HEK293 (cell line): ENCODE measurements around the gene SMNDC1.

Experiments
- ELK4 ChIP-seq: IDR thresholded peaks from 2 replicates; pipeline ENCODE4 v1.6.1; 2011; ENCODE audit warnings: mild to moderate bottlenecking, low read depth, low read length, borderline replicate concordance
- GLI4 ChIP-seq: fragments of 450-650 bp; formaldehyde crosslinking; IDR thresholded peaks from 2 replicates; pipeline ENCODE4 v1.5.1; 2016; ENCODE audit warnings: missing biosample characterization, missing genetic modification characterization
- GLIS1 ChIP-seq: fragments of 450-650 bp; formaldehyde crosslinking; IDR thresholded peaks from 2 replicates; pipeline ENCODE4 v1.5.1; 2016; ENCODE audit warnings: missing biosample characterization, missing genetic modification characterization
- KLF9 ChIP-seq: fragments of 450-650 bp; formaldehyde crosslinking; IDR thresholded peaks from 2 replicates; pipeline ENCODE4 v1.5.1; 2016; ENCODE audit warnings: missing biosample characterization, missing genetic modification characterization, low read depth
- MEIS1 ChIP-seq: sonication (generic); formaldehyde crosslinking; IDR thresholded peaks from 2 replicates; pipeline ENCODE4 v1.8.1; 2022; ENCODE audit warnings: missing genetic modification reagents, mild to moderate bottlenecking, borderline replicate concordance
- MYNN ChIP-seq: fragments of 450-650 bp; formaldehyde crosslinking; IDR thresholded peaks from 2 replicates; pipeline ENCODE4 v1.5.1; 2016; ENCODE audit warnings: missing biosample characterization, missing genetic modification characterization, borderline replicate concordance
- MZF1 ChIP-seq: fragments of 450-650 bp; formaldehyde crosslinking; IDR thresholded peaks from 2 replicates; pipeline ENCODE4 v1.5.1; 2017; ENCODE audit warnings: missing biosample characterization, missing genetic modification characterization, borderline replicate concordance
- PRDM1 ChIP-seq: fragments of 450-650 bp; formaldehyde crosslinking; IDR thresholded peaks from 2 replicates; pipeline ENCODE4; 2016; ENCODE audit warnings: missing biosample characterization, missing genetic modification characterization
- SCRT2 ChIP-seq: fragments of 450-650 bp; formaldehyde crosslinking; IDR thresholded peaks from 2 replicates; pipeline ENCODE4 v1.5.1; 2016; ENCODE audit warnings: missing biosample characterization, missing genetic modification characterization
- SP2 ChIP-seq: fragments of 450-650 bp; formaldehyde crosslinking; IDR thresholded peaks from 2 replicates; pipeline ENCODE4 v1.5.1; 2016; ENCODE audit warnings: missing biosample characterization, missing genetic modification characterization
- YY1 ChIP-seq: fragments of 450-650 bp; formaldehyde crosslinking; IDR thresholded peaks from 2 replicates; pipeline ENCODE4 v1.5.1; 2018; ENCODE audit warnings: missing biosample characterization, missing genetic modification characterization
- ZEB2 ChIP-seq: fragments of 450-650 bp; formaldehyde crosslinking; IDR thresholded peaks from 2 replicates; pipeline ENCODE4 v1.5.1; 2016; ENCODE audit warnings: missing biosample characterization, missing genetic modification characterization
- ZFP3 ChIP-seq: fragments of 450-650 bp; formaldehyde crosslinking; IDR thresholded peaks from 2 replicates; pipeline ENCODE4 v1.5.1; 2016; ENCODE audit warnings: low read depth, missing biosample characterization, missing genetic modification characterization
- ZNF10 ChIP-seq: fragments of 450-650 bp; formaldehyde crosslinking; IDR thresholded peaks from 2 replicates; pipeline ENCODE4 v1.5.1; 2017; ENCODE audit warnings: missing biosample characterization, missing genetic modification characterization
- ZNF114 ChIP-seq: fragments of 450-650 bp; formaldehyde crosslinking; IDR thresholded peaks from 2 replicates; pipeline ENCODE4 v1.5.0; 2017; ENCODE audit warnings: missing biosample characterization, missing genetic modification characterization
- ZNF146 ChIP-seq: fragments of 450-650 bp; formaldehyde crosslinking; IDR thresholded peaks from 2 replicates; pipeline ENCODE4 v1.5.1; 2016; ENCODE audit warnings: missing biosample characterization, missing genetic modification characterization
- ZNF175 ChIP-seq: fragments of 450-650 bp; formaldehyde crosslinking; IDR thresholded peaks from 2 replicates; pipeline ENCODE4 v1.5.1; 2016; ENCODE audit warnings: missing biosample characterization, missing genetic modification characterization
- ZNF274 ChIP-seq, 2 experiments: fragments of 200-500 bp in 1 of 2; fragments of 450-650 bp in 1 of 2; sonication (Bioruptor generic) in 1 of 2; formaldehyde crosslinking in 1 of 2; IDR thresholded peaks; 2 replicates each; pipeline versions ENCODE4 v1.5.1 to v1.6.1; 2014 to 2016; ENCODE audit warnings: borderline replicate concordance in 1 of 2, inconsistent platforms in 1 of 2, low read length in 1 of 2, missing biosample characterization in 1 of 2, missing genetic modification characterization in 1 of 2
- ZNF488 ChIP-seq: fragments of 450-650 bp; formaldehyde crosslinking; IDR thresholded peaks from 2 replicates; pipeline ENCODE4 v1.5.1; 2016; ENCODE audit warnings: missing biosample characterization, missing genetic modification characterization
- ZNF501 ChIP-seq: fragments of 450-650 bp; formaldehyde crosslinking; IDR thresholded peaks from 2 replicates; pipeline ENCODE4 v1.5.1; 2016; ENCODE audit warnings: missing biosample characterization, missing genetic modification characterization
- ZNF658 ChIP-seq: fragments of 450-650 bp; formaldehyde crosslinking; IDR thresholded peaks from 2 replicates; pipeline ENCODE4; 2016; ENCODE audit warnings: missing biosample characterization, missing genetic modification characterization
- ZNF843 ChIP-seq: fragments of 450-650 bp; formaldehyde crosslinking; IDR thresholded peaks from 2 replicates; pipeline ENCODE4 v1.5.1; 2016; ENCODE audit warnings: missing biosample characterization, missing genetic modification characterization
- ZXDB ChIP-seq: fragments of 450-650 bp; formaldehyde crosslinking; IDR thresholded peaks from 2 replicates; pipeline ENCODE4 v1.5.1; 2016; ENCODE audit warnings: missing biosample characterization, missing genetic modification characterization
- TF ChIP-seq, protein P1 (sequence below): fragments of 450-650 bp; formaldehyde crosslinking; IDR thresholded peaks from 2 replicates; pipeline ENCODE4 v1.5.1; 2017; ENCODE audit warnings: missing biosample characterization, missing genetic modification characterization
- TF ChIP-seq, protein P2 (sequence below): fragments of 450-650 bp; formaldehyde crosslinking; IDR thresholded peaks from 2 replicates; pipeline ENCODE4 v1.5.0; 2017; ENCODE audit warnings: missing biosample characterization, missing genetic modification characterization, borderline replicate concordance
- TF ChIP-seq, protein P3 (sequence below): fragments of 450-650 bp; formaldehyde crosslinking; conservative IDR thresholded peaks from 2 replicates; pipeline ENCODE4 v1.5.1; 2016; ENCODE audit warnings: low read depth, missing biosample characterization, missing genetic modification characterization
- TF ChIP-seq, protein P4 (sequence below): fragments of 450-650 bp; formaldehyde crosslinking; IDR thresholded peaks from 2 replicates; pipeline ENCODE4 v1.5.1; 2016; ENCODE audit warnings: missing biosample characterization, missing genetic modification characterization, borderline replicate concordance

Gene SMNDC1

DNA sequence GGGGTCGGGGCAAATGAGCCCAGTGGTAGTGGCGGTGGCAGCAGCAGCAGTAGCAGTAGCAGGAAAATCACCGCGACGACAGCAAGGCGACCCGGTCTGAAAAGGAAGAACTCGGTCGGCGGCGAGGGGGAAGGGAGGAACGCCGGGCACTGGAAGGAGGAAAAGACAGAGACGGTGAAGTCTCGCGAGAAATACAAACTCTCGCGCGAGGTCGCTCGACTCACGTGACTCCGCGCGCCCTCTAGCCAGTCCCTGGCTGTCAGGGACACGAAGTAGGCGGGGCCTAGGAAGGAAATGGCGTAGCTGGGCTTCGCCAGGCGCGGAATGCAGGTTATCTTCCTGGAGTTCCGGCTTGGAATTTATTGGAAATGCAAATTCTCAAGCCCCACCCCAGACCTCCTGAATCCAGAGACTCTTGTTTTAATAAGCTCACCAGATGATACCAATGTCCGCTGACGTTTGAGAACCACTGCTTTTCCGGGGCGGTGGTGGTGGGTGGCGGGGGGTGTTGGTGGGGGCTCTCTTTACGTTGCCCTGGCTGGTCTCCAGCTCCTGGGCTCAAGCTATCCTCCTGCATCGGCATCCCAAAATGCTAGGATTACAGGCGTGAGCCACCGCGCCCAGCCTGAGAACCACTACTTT, at the start of gene SMNDC1 (continued):
- TF ChIP-seq ZNF843 (tag by site-specific recombination) = no peak
- TF ChIP-seq SCRT2 (tag by site-specific recombination) = no peak
- TF ChIP-seq, protein P1, sequence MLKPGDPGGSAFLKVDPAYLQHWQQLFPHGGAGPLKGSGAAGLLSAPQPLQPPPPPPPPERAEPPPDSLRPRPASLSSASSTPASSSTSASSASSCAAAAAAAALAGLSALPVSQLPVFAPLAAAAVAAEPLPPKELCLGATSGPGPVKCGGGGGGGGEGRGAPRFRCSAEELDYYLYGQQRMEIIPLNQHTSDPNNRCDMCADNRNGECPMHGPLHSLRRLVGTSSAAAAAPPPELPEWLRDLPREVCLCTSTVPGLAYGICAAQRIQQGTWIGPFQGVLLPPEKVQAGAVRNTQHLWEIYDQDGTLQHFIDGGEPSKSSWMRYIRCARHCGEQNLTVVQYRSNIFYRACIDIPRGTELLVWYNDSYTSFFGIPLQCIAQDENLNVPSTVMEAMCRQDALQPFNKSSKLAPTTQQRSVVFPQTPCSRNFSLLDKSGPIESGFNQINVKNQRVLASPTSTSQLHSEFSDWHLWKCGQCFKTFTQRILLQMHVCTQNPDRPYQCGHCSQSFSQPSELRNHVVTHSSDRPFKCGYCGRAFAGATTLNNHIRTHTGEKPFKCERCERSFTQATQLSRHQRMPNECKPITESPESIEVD (tag by site-specific recombination) = no peak
- TF ChIP-seq ZNF10 (tag by site-specific recombination) = no peak
- no peak for TF ChIP-seq ELK4
- TF ChIP-seq ZNF175 (tag by site-specific recombination) = no peak
- no peak for TF ChIP-seq ZNF488 (tag by site-specific recombination)
- TF ChIP-seq ZNF658 (tag by site-specific recombination) = no peak
- no peak for TF ChIP-seq ZNF114
- TF ChIP-seq MEIS1 (CRISPR knock-in tag) = no peak
- TF ChIP-seq SP2 = peak; percentile 89
- TF ChIP-seq ZNF274 (IDR thresholded peaks at IDR 0.05; ENCODE audit: low read length) = no peak
- no peak for TF ChIP-seq ZNF274 (tag by site-specific recombination; IDR thresholded peaks at IDR 0.05; ENCODE audit: borderline replicate concordance)
- no peak for TF ChIP-seq GLI4
- no peak for TF ChIP-seq ZFP3 (tag by site-specific recombination)
- TF ChIP-seq PRDM1 = no peak
- TF ChIP-seq MZF1 (tag by site-specific recombination) = no peak
- no peak; the same call in 1 of the 2 replicates for TF ChIP-seq ZNF501 (tag by site-specific recombination)
- TF ChIP-seq, protein P2, sequence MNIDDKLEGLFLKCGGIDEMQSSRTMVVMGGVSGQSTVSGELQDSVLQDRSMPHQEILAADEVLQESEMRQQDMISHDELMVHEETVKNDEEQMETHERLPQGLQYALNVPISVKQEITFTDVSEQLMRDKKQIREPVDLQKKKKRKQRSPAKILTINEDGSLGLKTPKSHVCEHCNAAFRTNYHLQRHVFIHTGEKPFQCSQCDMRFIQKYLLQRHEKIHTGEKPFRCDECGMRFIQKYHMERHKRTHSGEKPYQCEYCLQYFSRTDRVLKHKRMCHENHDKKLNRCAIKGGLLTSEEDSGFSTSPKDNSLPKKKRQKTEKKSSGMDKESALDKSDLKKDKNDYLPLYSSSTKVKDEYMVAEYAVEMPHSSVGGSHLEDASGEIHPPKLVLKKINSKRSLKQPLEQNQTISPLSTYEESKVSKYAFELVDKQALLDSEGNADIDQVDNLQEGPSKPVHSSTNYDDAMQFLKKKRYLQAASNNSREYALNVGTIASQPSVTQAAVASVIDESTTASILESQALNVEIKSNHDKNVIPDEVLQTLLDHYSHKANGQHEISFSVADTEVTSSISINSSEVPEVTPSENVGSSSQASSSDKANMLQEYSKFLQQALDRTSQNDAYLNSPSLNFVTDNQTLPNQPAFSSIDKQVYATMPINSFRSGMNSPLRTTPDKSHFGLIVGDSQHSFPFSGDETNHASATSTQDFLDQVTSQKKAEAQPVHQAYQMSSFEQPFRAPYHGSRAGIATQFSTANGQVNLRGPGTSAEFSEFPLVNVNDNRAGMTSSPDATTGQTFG (tag by site-specific recombination) = no peak
- TF ChIP-seq, protein P3, sequence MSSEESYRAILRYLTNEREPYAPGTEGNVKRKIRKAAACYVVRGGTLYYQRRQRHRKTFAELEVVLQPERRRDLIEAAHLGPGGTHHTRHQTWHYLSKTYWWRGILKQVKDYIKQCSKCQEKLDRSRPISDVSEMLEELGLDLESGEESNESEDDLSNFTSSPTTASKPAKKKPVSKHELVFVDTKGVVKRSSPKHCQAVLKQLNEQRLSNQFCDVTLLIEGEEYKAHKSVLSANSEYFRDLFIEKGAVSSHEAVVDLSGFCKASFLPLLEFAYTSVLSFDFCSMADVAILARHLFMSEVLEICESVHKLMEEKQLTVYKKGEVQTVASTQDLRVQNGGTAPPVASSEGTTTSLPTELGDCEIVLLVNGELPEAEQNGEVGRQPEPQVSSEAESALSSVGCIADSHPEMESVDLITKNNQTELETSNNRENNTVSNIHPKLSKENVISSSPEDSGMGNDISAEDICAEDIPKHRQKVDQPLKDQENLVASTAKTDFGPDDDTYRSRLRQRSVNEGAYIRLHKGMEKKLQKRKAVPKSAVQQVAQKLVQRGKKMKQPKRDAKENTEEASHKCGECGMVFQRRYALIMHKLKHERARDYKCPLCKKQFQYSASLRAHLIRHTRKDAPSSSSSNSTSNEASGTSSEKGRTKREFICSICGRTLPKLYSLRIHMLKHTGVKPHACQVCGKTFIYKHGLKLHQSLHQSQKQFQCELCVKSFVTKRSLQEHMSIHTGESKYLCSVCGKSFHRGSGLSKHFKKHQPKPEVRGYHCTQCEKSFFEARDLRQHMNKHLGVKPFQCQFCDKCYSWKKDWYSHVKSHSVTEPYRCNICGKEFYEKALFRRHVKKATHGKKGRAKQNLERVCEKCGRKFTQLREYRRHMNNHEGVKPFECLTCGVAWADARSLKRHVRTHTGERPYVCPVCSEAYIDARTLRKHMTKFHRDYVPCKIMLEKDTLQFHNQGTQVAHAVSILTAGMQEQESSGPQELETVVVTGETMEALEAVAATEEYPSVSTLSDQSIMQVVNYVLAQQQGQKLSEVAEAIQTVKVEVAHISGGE (tag by site-specific recombination) = peak; percentile 56
- 0 out of 2 replicates have a peak, but pooled peaks have one; percentile 35 for TF ChIP-seq YY1
- no peak for TF ChIP-seq ZNF146 (tag by site-specific recombination)
- TF ChIP-seq KLF9 (tag by site-specific recombination) = peak; percentile 34
- no peak for TF ChIP-seq ZEB2
- TF ChIP-seq MYNN (tag by site-specific recombination) = no peak
- TF ChIP-seq GLIS1 (tag by site-specific recombination) = no peak
- TF ChIP-seq, protein P4, sequence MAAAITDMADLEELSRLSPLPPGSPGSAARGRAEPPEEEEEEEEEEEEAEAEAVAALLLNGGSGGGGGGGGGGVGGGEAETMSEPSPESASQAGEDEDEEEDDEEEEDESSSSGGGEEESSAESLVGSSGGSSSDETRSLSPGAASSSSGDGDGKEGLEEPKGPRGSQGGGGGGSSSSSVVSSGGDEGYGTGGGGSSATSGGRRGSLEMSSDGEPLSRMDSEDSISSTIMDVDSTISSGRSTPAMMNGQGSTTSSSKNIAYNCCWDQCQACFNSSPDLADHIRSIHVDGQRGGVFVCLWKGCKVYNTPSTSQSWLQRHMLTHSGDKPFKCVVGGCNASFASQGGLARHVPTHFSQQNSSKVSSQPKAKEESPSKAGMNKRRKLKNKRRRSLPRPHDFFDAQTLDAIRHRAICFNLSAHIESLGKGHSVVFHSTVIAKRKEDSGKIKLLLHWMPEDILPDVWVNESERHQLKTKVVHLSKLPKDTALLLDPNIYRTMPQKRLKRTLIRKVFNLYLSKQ (tag by site-specific recombination) = no peak
- peak; percentile 85 for TF ChIP-seq ZXDB
